HL-60/S4 treated with phorbol 12-myristate 13-acetate at 8.2 ng/mL for 4 days and 3 days (cell line): ENCODE results near the gene SH3RF3.

Experiments
- in situ Hi-C: fragments of 300-500 bp; cut with MboI; formaldehyde crosslinking; loops from 2 replicates; pipeline ENCODE4 v1.15.0; 2022; ENCODE audit warnings: low sequenced_read_pairs

The SH3RF3 gene

GRCh38 chr2:109353806-109354745 is 225.1 kb downstream of the SH3RF3 start:
- in situ Hi-C loops, result no loop called here

- in situ Hi-C loops, result no loop called here
These were observed 226.3 kb downstream of the SH3RF3 start for GRCh38 chr2:109355192-109355843.

- in situ Hi-C loops, result no loop called here
These were observed 227.5 kb downstream of the SH3RF3 start for GRCh38 chr2:109356324-109357035.

DNA sequence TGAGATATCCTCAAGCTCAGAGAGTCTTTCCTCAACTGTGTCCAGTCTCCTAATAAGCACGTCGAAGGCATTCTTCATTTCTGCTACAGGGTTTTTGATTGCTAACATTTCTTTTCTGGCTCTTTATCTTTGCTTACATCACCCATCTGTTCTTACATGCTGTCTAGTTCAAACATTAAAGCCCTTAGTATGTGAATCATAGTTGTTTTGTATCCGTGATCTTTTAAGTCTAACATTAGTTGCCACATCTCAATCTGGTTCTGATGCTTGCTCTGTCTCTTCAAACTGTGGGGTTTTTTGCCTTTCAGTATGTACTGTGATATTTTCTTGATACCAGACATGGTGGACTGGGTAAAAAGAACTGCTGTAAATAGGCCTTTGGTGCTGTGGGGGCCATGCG is 235.2 kb downstream of the SH3RF3 start:
- in situ Hi-C loops, result no loop called here

- in situ Hi-C loops, result no loop called here
These were observed 236.1 kb downstream of the SH3RF3 start for GRCh38 chr2:109365131-109365530.

DNA sequence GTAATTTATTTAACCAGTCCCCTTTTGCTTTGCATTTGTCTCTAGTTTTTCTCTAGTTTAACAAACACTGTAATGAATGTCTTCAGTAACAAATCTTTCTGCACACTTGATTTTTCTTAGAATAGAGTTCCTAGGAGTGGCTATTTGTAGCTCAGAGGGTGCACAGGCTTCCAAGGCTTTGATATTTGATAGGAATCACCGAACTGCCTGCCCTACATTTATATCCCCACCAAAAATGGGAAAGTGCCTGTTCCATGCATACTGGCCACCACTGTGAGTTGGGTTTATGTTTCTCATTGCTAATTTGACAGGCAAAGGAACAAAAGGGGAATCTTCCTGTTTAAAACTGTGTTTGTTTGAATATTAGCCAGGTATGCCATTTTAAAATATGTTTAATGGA is 238.7 kb downstream of the SH3RF3 start:
- in situ Hi-C loops, result no loop called here

DNA sequence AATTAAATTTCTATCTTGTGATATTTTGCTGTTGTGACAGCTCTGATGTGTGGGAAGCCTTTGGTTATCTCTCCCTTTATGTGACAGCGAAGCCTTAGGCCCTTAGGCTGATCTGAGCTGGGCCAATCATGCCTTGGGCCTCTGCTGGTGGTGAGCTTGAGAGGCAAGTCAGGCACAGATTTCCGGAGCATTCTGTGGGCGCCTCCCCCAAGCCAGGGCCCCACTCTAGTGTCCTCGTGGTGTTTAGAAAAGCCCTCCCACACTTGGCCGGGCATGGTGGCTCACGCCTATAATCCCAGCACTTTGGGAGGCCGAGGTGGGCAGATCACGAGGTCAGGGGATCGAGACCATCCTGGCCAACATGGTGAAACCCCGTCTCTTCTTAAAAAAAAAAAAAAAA is 239.8 kb downstream of the SH3RF3 start:
- in situ Hi-C loops, result no loop called here

DNA sequence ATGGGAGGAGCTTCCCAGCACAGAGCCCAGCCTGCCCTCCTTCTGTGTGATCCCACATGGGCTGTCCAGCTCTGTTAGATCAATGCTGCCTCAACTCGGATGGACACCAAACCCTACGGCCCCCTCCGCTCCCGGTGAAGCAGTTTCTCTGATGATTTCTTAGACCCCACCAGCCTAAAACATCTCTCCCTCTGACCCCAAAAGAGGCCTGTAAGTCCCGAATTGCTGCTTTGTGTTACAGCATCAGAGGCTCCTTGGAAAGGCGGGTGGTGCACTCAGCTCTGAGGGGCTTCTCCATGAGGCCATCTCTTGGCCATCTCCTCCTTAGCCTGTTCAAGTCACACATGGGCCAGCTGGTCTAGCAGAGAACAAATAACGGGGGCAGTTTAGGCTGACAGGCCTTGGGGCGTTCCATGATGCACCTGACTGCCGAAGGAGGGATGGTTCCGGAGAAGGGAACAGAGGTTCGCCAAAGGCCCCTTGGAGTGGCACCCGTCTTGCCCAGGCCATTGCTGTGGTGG is 240.7 kb downstream of the SH3RF3 start:
- in situ Hi-C loops, result no loop called here

DNA sequence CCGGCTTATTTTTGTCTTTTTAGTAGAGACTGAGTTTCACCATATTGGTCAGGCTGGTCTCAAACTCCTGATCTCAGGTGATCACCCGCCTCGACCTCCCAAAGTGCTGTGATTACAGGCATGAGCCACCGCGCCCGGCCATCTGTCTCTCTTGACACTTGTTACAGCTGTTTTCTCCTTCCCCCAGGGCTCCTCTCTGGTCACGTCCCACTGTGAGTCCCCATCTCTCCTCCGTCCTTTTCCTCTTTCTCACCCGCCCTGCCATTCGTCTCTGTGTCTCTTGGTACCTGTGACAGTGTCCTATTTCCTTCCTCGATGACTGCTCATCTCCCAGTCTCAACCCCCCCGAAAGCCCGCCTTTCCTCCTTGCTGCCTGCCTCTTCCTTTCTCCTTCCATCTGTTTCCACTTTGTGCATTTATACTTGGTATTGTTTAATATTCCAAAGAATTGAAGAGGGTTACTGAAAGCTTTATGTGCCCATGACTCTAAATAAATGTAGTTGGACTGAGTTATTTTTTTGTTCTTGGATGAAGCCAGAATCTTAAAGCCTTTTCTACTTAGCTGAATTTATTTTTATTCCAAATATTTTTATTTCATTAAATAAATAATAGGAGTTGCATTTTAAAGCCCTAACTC is 241.5 kb downstream of the SH3RF3 start:
- in situ Hi-C loops, result no loop called here

DNA sequence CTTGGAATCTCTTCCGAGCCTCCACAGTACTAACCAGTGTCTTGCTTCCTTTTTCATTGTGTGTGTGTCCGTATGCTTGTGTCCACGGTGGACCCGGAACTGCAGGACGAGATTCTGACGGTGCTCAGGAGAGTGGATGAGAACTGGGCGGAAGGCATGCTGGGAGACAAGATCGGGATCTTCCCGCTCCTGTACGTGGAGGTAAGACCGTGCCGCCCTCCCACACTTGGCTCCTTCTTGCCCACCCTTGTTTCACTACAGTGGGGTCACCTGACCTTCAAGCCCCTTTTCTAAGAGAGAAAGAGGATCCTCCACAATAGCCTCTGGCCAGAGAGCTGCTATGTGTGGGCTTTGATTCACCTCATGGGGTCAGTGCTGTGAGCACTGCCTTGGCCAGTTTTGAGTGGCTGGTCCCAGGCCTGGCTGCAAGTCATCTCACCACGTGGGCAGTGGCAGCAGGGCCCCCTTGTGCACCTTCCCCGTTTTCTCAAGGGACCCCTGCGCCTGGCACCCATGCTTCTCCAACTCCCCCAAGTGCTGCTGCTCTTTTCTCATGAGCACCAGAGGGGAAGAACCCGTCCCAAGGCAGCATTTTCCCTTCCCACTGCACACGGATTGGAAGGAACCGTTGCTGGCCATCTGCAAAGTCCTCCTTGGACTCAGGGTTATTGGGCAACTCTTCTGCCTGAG is 242.6 kb downstream of the SH3RF3 start:
- in situ Hi-C loops, result no loop called here

GRCh38 chr2:109372171-109372568 is 243.2 kb downstream of the SH3RF3 start:
- in situ Hi-C loops, result no loop called here

DNA sequence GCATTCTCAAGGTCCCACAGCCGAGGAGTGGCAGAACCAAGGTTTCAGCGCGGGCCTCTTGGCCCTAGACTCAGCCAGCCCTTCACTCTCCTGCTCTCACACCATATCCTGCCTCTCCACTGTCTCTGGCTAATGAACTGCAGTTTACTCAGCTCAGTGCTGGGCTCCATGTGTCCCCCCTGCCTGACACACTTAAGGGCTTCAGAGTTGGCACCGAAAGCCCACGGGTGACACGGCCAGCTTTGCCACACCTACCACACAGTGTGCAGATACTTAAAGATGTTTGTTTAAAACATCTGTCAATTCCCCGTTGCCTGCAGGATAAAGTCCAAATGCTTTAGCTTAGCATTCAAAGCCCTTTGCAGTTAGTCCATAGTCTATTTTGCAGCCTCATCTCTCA is 243.6 kb downstream of the SH3RF3 start:
- in situ Hi-C loops, result no loop called here

- in situ Hi-C loops, result no loop called here
These were observed 245.0 kb downstream of the SH3RF3 start for GRCh38 chr2:109373791-109374547.

DNA sequence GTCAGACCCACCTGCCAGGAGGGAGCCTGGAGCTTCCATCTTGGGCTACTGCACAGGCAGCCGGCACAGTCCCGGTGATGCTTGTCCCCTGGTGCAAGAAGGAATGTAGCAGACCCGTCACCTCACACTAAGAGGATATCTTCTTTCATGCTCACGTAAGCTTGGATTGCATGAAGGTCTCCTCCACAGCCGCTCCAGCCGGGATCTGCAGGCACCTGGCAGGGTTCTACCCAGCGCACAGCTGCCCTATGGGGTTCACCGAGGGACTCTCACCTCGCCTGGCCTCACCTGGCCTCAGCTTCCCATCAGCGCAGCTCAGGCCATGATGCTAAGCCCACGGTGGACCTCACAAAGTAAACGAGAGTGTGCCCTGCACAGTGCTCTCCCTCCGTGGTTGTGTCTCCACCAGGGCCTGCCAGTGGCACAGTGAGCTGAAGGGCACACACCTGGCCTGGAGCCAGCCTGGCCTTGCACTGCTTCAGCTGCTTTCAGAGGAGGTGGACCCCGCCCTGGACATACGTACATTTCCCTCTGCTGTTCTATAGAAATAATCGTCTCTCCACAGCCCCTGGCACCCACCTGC is 245.6 kb downstream of the SH3RF3 start:
- in situ Hi-C loops, result no loop called here

GRCh38 chr2:109375131-109375561 is 246.1 kb downstream of the SH3RF3 start:
- in situ Hi-C loops, result no loop called here

GRCh38 chr2:109375656-109376055 is 246.7 kb downstream of the SH3RF3 start:
- in situ Hi-C loops, result no loop called here

- in situ Hi-C loops, result no loop called here
These were observed 247.1 kb downstream of the SH3RF3 start for GRCh38 chr2:109376115-109376514.

DNA sequence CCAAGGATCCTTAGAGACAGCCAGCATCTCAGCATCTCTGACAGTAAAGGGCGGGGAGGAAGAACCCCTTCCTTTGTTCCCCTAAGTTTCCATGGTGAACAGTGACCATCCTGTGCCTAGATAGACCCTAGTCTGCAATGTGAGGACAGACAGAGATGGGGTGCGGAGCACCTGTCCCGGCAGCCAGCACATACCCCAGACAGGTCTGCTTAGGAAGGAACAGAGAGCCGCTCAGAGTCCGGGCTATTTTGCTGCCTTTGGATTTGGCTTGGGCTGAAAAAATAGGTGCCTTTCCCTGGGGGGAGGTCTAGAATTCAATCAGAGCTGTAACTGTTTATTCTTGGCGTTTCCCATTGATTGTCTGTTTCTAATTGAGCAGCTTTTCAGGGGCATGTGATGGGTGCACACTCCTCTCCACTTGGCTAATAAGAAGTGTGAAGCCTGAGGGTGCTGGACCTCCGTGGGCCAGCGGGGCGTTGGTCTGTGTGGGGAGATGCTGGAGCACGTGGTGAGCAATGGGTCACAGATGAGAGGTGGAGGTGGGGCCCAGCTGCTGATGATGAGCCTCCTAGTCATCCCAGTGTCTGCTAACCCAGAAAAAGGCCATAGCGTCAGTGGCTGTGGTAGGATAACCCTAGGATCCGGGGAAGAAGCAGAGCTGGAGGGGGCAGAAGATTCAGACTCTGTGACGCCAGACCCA is 247.9 kb downstream of the SH3RF3 start:
- in situ Hi-C loops, result no loop called here

GRCh38 chr2:109377976-109378375 is 249.0 kb downstream of the SH3RF3 start:
- in situ Hi-C loops, result no loop called here
